GM12878 (cell line): ENCODE measurements around the gene TECR. TPM values are rescaled to one million over a fixed set of nuclear protein-coding genes. Genes with fewer than 3 reads are reported as not detected.
"Not testable (repeated sequence)": the region's sequence is repeated elsewhere in the genome, so short reads cannot be mapped to it uniquely, and the experiment has no call there.

ENCODE experiments used
- ATAC-seq: fragments of 200-7000 bp; cut with Tn5 transposase; 3 replicates; pipeline ENCODE4 v1.9.1; 2020; ENCODE audit warnings: mild to moderate bottlenecking, moderate library complexity
- BruUV-seq: library from RNA; stranded (reverse); fragments of 400-500 nt; replicated peaks from 2 replicates; lab custom pipeline; 2021; lab: Mats Ljungman, UMichigan
- CTCF ChIA-PET: fragments of 300-600 bp; sonication (Branson Sonifier 250); formaldehyde crosslinking; extraction: SDS; loops from one replicate; lab custom pipeline; 2021; ENCODE audit warnings: inconsistent platforms; lab: Yijun Ruan, JAX
- POLR2A ChIA-PET: fragments of 350-600 bp; formaldehyde crosslinking; extraction: SDS; loops from one replicate; lab custom pipeline; 2021; ENCODE audit warnings: inconsistent platforms; lab: Charles Lee
- RAD21 ChIA-PET: fragments of 300-600 bp; sonication (Branson Sonifier 250); formaldehyde crosslinking; loops from one replicate; lab custom pipeline; 2023; ENCODE audit warnings: antibody characterized with exemption; ENCODE audit not compliant: unreplicated experiment; lab: Charles Lee
- SMC1A ChIA-PET: fragments of 300-600 bp; sonication (Branson Sonifier 250); formaldehyde crosslinking; loops from one replicate; lab custom pipeline; 2023; ENCODE audit not compliant: unreplicated experiment, uncharacterized antibody; lab: Charles Lee
- DNase-seq: peaks from one replicate; pipeline ENCODE4 v3.0.0-alpha.2; 2011; ENCODE audit warnings: low read depth, low spot score
- FAIRE-seq: peaks from 3 replicates; lab custom pipeline; 2011; peaks lifted over from hg19 to GRCh38; lab: Jason Lieb, UNC
- H2AFZ ChIP-seq: 2 replicates; pipeline ENCODE4 v1.6.0; 2011; ENCODE audit warnings: low read depth, low read length, control low read depth; ENCODE audit not compliant: control insufficient read depth
- H3K27ac ChIP-seq: 2 replicates; pipeline ENCODE4 v1.5.1; 2011; ENCODE audit warnings: control low read depth; ENCODE audit not compliant: control insufficient read depth, insufficient read depth
- H3K27me3 ChIP-seq, 2 experiments: replicated peaks in 1 of 2; 2 replicates each; pipeline versions ENCODE4 v1.6.0 to v1.6.1; 2011; ENCODE audit warnings: low read length in 1 of 2; ENCODE audit not compliant: control insufficient read depth in 2 of 2, insufficient read depth in 2 of 2
- H3K36me3 ChIP-seq, 2 experiments: 2 replicates each; pipeline ENCODE4 v1.5.1; 2011; ENCODE audit warnings: low read length in 1 of 2; ENCODE audit not compliant: control insufficient read depth in 2 of 2, insufficient read depth in 2 of 2
- H3K4me1 ChIP-seq: 2 replicates; pipeline ENCODE4 v1.6.1; 2011; ENCODE audit warnings: mild to moderate bottlenecking, low read length, moderate library complexity, mixed read lengths; ENCODE audit not compliant: control insufficient read depth, insufficient read depth
- H3K4me2 ChIP-seq: 2 replicates; pipeline ENCODE4 v1.6.0; 2011; ENCODE audit warnings: control low read depth; ENCODE audit not compliant: control insufficient read depth, insufficient read depth
- H3K4me3 ChIP-seq: fragments of 200-600 bp; sonication (generic); 2 replicates; pipeline ENCODE4 v1.5.1; 2016
- H3K79me2 ChIP-seq: 2 replicates; pipeline ENCODE4 v1.6.0; 2011; ENCODE audit warnings: low read length; ENCODE audit not compliant: control insufficient read depth, insufficient read depth
- H3K9ac ChIP-seq: 2 replicates; pipeline ENCODE4 v1.8.0; 2011; ENCODE audit warnings: low read length, control low read depth, mixed read lengths; ENCODE audit not compliant: control insufficient read depth, insufficient read depth
- H3K9me3 ChIP-seq: replicated peaks from 3 replicates; pipeline ENCODE4 v1.5.1; 2011; ENCODE audit warnings: mild to moderate bottlenecking, low read length; ENCODE audit not compliant: control insufficient read depth, insufficient read depth
- H4K20me1 ChIP-seq: 2 replicates; pipeline ENCODE4 v1.6.0; 2011; ENCODE audit not compliant: control insufficient read depth, insufficient read depth
- BACH1 ChIP-seq: fragments of 450-650 bp; IDR thresholded peaks from 2 replicates; pipeline ENCODE4 v1.6.1; 2017; ENCODE audit warnings: mild to moderate bottlenecking, borderline replicate concordance
- BRCA1 ChIP-seq: IDR thresholded peaks from 2 replicates; pipeline ENCODE4 v1.6.1; 2011; ENCODE audit warnings: low read depth, low read length, improper control_type of control experiment
- MEF2B ChIP-seq: fragments of 450-650 bp; IDR thresholded peaks from 2 replicates; pipeline ENCODE4 v1.6.1; 2018; ENCODE audit warnings: mild to moderate bottlenecking, moderate library complexity; ENCODE audit not compliant: partially characterized antibody, poor library complexity, severe bottlenecking
- POLR2AphosphoS5 ChIP-seq: IDR thresholded peaks from 2 replicates; pipeline ENCODE4 v1.6.1; 2011; ENCODE audit warnings: mild to moderate bottlenecking, low read length, inconsistent platforms
- RB1 ChIP-seq: fragments of 450-650 bp; formaldehyde crosslinking; IDR thresholded peaks from 2 replicates; pipeline ENCODE4 v1.6.1; 2017; ENCODE audit warnings: mild to moderate bottlenecking, borderline replicate concordance
- SKIL ChIP-seq: fragments of 450-650 bp; IDR thresholded peaks from 2 replicates; pipeline ENCODE4 v1.6.1; 2017; ENCODE audit warnings: mild to moderate bottlenecking, low read depth, inconsistent platforms; ENCODE audit not compliant: poor library complexity, severe bottlenecking
- WGBS: methylation state at CpG from one replicate; pipeline ENCODE4 v1.1.6; 2016; ENCODE audit warnings: low lambda C conversion rate; ENCODE audit not compliant: insufficient replicate concordance, insufficient coverage; ENCODE audit errors: missing lambda C conversion rate; 5-methylcytosine and 5-hydroxymethylcytosine counted together
- in situ Hi-C: fragments of 300-500 bp; cut with MboI; formaldehyde crosslinking; loops from 9 replicates; pipeline ENCODE4 v1.14.3; 2018; ENCODE audit warnings: mixed read lengths
- intact Hi-C: fragments of 100-400 bp; cut with micrococcal nuclease; formaldehyde crosslinking; loops from one replicate; pipeline ENCODE4 v1.14.2; 2022; ENCODE audit not compliant: unreplicated experiment
- polyA plus RNA-seq, 11 experiments: library from polyadenylated mRNA; depleted of rRNA in 4 of 11; unstranded in 6 of 11; stranded (reverse) in 5 of 11; fragments of >200 nt; fragmentation: Nextera tagmentation in 4 of 11; fragmentation: Illumina TruSeq in 1 of 11; extraction: Ambion mirVana in 4 of 11; extraction: Trizol in 1 of 11; gene quantifications; 1 replicate in 1 of 11; 2 replicates in 10 of 11; pipeline versions ENCODE4 v1.2.1 to v1.2.3, GENCODE V29; 2011 to 2016; ENCODE audit warnings: inconsistent platforms in 2 of 11, missing spikeins in 2 of 11, low read depth in 1 of 11
- total RNA-seq, 4 experiments: library from RNA; depleted of rRNA in 3 of 4; stranded (reverse); fragments of >200 nt in 3 of 4; fragmentation: Illumina TruSeq in 1 of 4; extraction: Trizol in 1 of 4; gene quantifications; 2 replicates each; pipeline versions ENCODE4 v1.2.1 to v1.2.3, GENCODE V29; 2013 to 2021

The TECR gene
- total and polyA plus RNA-seq, 10 of the 15 experiments (the other 5 are each of a cell fraction or from before 2014, with no cell fraction given), result 9.6 to 157 (median 64.2) TPM

DNA sequence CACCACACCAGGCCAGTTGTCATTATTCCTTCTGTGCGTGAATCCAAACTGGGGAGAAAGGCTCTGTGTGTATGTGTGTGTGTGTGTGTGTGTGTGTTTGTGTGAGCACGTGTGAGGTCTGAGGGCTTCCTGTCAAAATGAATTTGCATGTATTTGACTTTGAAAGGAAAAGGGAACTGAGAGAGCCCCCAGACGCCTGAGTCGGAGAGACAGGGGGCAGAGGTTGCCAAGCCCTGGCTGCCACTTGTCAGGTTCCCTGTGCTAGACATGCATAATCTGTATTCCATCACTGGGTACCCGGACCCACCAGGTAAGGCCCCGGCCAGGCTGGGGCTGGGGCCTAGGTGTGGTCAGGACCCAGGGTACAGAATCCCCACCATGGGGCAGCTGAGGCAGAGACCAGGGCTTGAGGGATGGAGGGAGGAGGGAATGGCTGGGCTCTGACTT lies 53.5 kb downstream of the TECR start, which contains the start of gene CLEC17A (continued):
- peak; percentile 97 for TF ChIP-seq SKIL
- no peak for TF ChIP-seq BRCA1
- peak; percentile 92; the same call in 1 of the 2 replicates for TF ChIP-seq BACH1
- TF ChIP-seq RB1, result 0 out of 2 replicates have a peak, but pooled peaks have one; percentile 36
- TF ChIP-seq, all 136 proteins: peak for 67

DNA sequence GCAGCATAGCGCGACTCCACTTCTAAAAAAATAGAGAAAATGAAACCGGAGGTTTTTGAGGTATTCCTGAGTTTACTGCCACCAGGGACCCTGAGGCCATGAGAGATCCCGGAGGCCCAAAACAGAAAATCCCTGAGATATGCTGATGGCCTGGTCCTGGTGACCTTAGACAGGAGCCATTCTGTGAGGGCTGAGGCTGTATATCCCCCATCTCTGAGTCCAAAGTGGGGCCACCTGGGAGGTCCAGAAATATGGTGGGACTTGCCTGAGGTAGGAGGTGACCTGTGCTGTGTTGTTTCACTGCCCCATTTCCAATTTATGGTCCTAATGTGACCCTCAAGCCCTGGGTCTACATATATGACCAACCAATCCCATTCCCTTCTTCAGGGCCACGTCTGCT lies 55.0 kb downstream of the TECR start:
- Histone ChIP-seq H3K9ac (peak overlapping the region; percentile 96), H3K27ac (peak overlapping the region; percentile 95), H3K4me2 (peak overlapping the region; percentile 93), H3K4me3 (peak overlapping the region; percentile 98), H3K79me2 (peaks cover 47% of the 10 kb centered on the region), H3K4me1 (peaks cover 19% of the 10 kb centered on the region)
- FAIRE-seq, H3K9me3 ChIP-seq, DNase-seq, H3K27me3 ChIP-seq, H3K36me3 ChIP-seq, H2AFZ ChIP-seq, intact Hi-C loops, H4K20me1 ChIP-seq: not testable (repeated sequence)
- ATAC-seq, result peak; percentile 1
- RAD21 ChIA-PET, result interaction anchor here (0.5 to 3.8 kb wide), 5 partner anchors 10 to 105 kb away, joined by 3 to 23 read pairs (median 8); partner anchors contain the start of gene ZNF333
- CTCF ChIA-PET, result interaction anchor here (1.0 to 3.8 kb wide), 4 partner anchors 10 to 104 kb away, joined by 3 to 19 read pairs (median 5); partner anchors contain the start of gene NDUFB7
- POLR2A ChIA-PET, result interaction anchor here (0.6 to 1.0 kb wide), 2 partner anchors 9 to 106 kb away, joined by 3 to 5 read pairs; partner anchors contain the start of gene ZNF333
- 2% methylated on average over 4 of the region's 5 CpGs for WGBS
- in situ Hi-C loops, result loop anchor here (25.0 kb wide), 1 partner anchor 2003 kb away; no protein-coding TSS in a partner anchor
- TSS peak; percentile 85 for BruUV-seq
- SMC1A ChIA-PET, result interaction anchor here (0.6 to 1.3 kb wide), 6 partner anchors 10 to 102 kb away, joined by 3 to 5 read pairs (median 4); no protein-coding TSS in a partner anchor
- TF ChIP-seq MEF2B (peak; percentile 13), POLR2AphosphoS5 (peak; percentile 47; the same call in 1 of the 2 replicates)
